Trophoblast cell (in vitro differentiated cells and primary cell): ENCODE results near the gene OGFR.

ENCODE experiments used
- DNase-seq, 2 donors: peaks; one replicate each; pipeline ENCODE4 v3.0.0-alpha.2; 2016
- H2AFZ ChIP-seq: 2 replicates; pipeline ENCODE4 v1.6.1; 2013; ENCODE audit warnings: low read length, moderate library complexity, mild to moderate bottlenecking; ENCODE audit not compliant: insufficient read depth, poor library complexity
- H2AK5ac ChIP-seq: 2 replicates; pipeline ENCODE4 v1.6.1; 2013; ENCODE audit warnings: mild to moderate bottlenecking, low read length
- H2BK120ac ChIP-seq: 2 replicates; pipeline ENCODE4 v1.6.1; 2013; ENCODE audit warnings: low read length, mild to moderate bottlenecking, moderate library complexity; ENCODE audit not compliant: insufficient read depth, poor library complexity
- H2BK12ac ChIP-seq: 2 replicates; pipeline ENCODE4 v1.6.1; 2013; ENCODE audit warnings: mild to moderate bottlenecking, low read length, moderate library complexity
- H2BK5ac ChIP-seq: 2 replicates; pipeline ENCODE4 v1.6.1; 2013; ENCODE audit warnings: low read length, low read depth, moderate library complexity, mild to moderate bottlenecking; ENCODE audit not compliant: poor library complexity
- H3K14ac ChIP-seq: 2 replicates; pipeline ENCODE4 v1.6.1; 2013; ENCODE audit warnings: mild to moderate bottlenecking, low read length
- H3K18ac ChIP-seq: 2 replicates; pipeline ENCODE4 v1.6.1; 2013; ENCODE audit warnings: mild to moderate bottlenecking, low read length
- H3K23ac ChIP-seq: 2 replicates; pipeline ENCODE4 v1.6.1; 2013; ENCODE audit warnings: low read length
- H3K27ac ChIP-seq: 2 replicates; pipeline ENCODE4 v1.5.1; 2013; ENCODE audit warnings: low read depth, mild to moderate bottlenecking, inconsistent platforms, low read length, moderate library complexity
- H3K27me3 ChIP-seq: 2 replicates; pipeline ENCODE4 v1.6.1; 2013; ENCODE audit warnings: inconsistent platforms, mild to moderate bottlenecking, low read length, moderate library complexity; ENCODE audit not compliant: insufficient read depth
- H3K36me3 ChIP-seq, 2 experiments: 1 replicate in 1 of 2; 2 replicates in 1 of 2; pipeline ENCODE4 v1.6.1; 2013; ENCODE audit warnings: low read length in 2 of 2, mild to moderate bottlenecking in 2 of 2, moderate library complexity in 1 of 2; ENCODE audit not compliant: insufficient read depth in 2 of 2, control insufficient read depth in 1 of 2
- H3K4ac ChIP-seq: 2 replicates; pipeline ENCODE4 v1.6.1; 2013; ENCODE audit warnings: low read depth, mild to moderate bottlenecking, low read length, moderate library complexity
- H3K4me1 ChIP-seq, 2 experiments: 1 replicate in 1 of 2; 2 replicates in 1 of 2; pipeline ENCODE4 v1.6.1; 2013; ENCODE audit warnings: low read length in 2 of 2, mild to moderate bottlenecking in 2 of 2, moderate library complexity in 1 of 2; ENCODE audit not compliant: insufficient read depth in 2 of 2, control insufficient read depth in 1 of 2
- H3K4me2 ChIP-seq: 2 replicates; pipeline ENCODE4 v1.6.1; 2013; ENCODE audit warnings: inconsistent platforms, mild to moderate bottlenecking, low read length, moderate library complexity
- H3K4me3 ChIP-seq: 2 replicates; pipeline ENCODE4 v1.5.1; 2013; ENCODE audit warnings: mild to moderate bottlenecking, low read depth, low read length, inconsistent platforms
- H3K79me1 ChIP-seq: one replicate; pipeline ENCODE4 v1.6.1; 2013; ENCODE audit warnings: low read length
- H3K79me2 ChIP-seq: 2 replicates; pipeline ENCODE4 v1.6.1; 2013; ENCODE audit warnings: low read length, mild to moderate bottlenecking; ENCODE audit not compliant: control insufficient read depth, insufficient read depth, poor library complexity
- H3K9ac ChIP-seq: 2 replicates; pipeline ENCODE4 v1.6.1; 2013; ENCODE audit warnings: mild to moderate bottlenecking, low read length
- H3K9me3 ChIP-seq: 2 replicates; pipeline ENCODE4 v1.6.1; 2013; ENCODE audit warnings: low read depth, mild to moderate bottlenecking, control low read depth, inconsistent platforms, low read length; ENCODE audit not compliant: insufficient read depth
- H4K12ac ChIP-seq: 2 replicates; pipeline ENCODE4 v1.6.1; 2013; ENCODE audit warnings: low read depth, mild to moderate bottlenecking, low read length, moderate library complexity
- H4K8ac ChIP-seq: 2 replicates; pipeline ENCODE4 v1.6.1; 2013; ENCODE audit warnings: low read depth, mild to moderate bottlenecking, low read length, moderate library complexity
- H4K91ac ChIP-seq: one replicate; pipeline ENCODE4 v1.6.1; 2013; ENCODE audit warnings: low read depth, mild to moderate bottlenecking, low read length, moderate library complexity
- WGBS: extraction: QIAGEN DNeasy Blood & Tissue Kit; methylation state at CpG from one replicate; pipeline ENCODE4 v1.1.7; 2013; ENCODE audit warnings: missing lambda C conversion rate; ENCODE audit not compliant: insufficient read length, insufficient coverage; ENCODE audit errors: extremely low coverage; 5-methylcytosine and 5-hydroxymethylcytosine counted together

OGFR gene

DNA sequence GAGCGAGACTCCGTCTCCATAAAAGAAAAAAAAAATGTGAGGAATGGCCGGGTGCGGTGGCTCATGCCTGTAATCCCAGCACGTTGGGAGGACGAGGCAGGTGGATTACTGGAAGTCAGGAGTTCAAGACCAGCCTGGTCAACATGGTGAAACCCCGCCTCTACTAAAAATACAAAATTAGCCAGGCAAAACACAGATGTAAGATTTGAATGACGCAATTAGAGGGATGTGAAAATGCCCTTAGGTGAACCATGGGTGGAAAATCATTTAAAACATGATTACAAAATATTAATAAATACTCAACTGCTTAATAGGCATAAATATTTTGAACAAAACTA lies 33.1 kb downstream of the OGFR start:
- Histone ChIP-seq H3K27me3 (no peaks in the 10 kb centered on the region), H3K36me3 (peaks cover 43 to 44% of the 10 kb centered on the region in 2 experiments), H3K27ac (no peak overlapping the region), H2BK120ac (no peak overlapping the region), H2BK12ac (no peak overlapping the region), H3K4me3 (no peak overlapping the region), H3K79me1 (no peaks in the 10 kb centered on the region), H3K9me3 (no peaks in the 10 kb centered on the region), H3K79me2 (no peaks in the 10 kb centered on the region), H2AFZ (no peak overlapping the region), H3K18ac (no peak overlapping the region), H4K8ac (no peak overlapping the region), H2BK5ac (no peak overlapping the region), H3K9ac (no peak overlapping the region), H2AK5ac (no peak overlapping the region), H4K91ac (no peak overlapping the region), H3K23ac (no peak overlapping the region), H3K4me1 (peaks cover 3% of the 10 kb centered on the region in 2 experiments), H4K12ac (no peak overlapping the region), H3K4me2 (no peak overlapping the region), H3K14ac (no peak overlapping the region), H3K4ac (no peak overlapping the region)
- no CpG with 5 or more reads among the region's 8 CpGs for WGBS
- no peak for DNase-seq

DNA sequence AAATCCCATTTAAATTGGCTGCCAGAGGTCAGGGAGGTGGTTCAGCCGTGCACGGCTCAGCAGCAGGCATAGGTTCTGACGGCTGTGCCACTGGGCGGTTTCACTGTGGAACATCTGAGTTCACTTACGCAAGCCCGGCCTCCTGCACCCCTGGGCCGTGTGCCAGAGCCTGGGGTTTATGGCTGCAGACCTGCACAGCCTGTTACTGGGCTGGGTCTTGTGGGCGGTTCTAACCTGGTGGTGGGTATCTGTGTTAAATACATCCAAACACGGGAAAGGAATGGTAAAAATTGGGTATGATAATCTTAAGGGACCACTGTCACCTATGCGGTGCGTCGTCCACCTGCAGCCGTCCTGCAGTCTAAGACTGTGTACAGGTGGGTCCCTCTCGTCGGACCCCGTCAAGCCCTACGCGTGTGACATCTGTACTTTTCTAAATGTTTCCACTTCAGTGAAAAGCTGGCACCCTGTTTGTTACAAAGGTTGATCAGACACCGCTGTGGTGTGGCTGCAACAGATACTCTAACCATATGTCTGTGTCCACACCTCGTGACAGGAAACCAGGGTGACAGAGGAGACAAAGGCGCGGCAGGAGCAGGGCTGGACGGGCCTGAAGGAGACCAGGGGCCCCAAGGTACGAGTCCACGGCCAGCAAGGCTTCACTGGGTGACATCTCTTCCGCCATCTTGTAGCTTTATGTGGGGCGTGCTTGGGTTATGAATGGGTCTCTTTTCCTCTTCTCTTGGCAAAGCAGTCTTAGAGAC lies 33.7 kb downstream of the OGFR start:
- no peak overlapping the region for H2AK5ac ChIP-seq
- no peak overlapping the region for H3K14ac ChIP-seq
- no peaks in the 10 kb centered on the region for H3K9me3 ChIP-seq
- H2BK5ac ChIP-seq, result no peak overlapping the region
- H3K9ac ChIP-seq, result peak overlapping the region; percentile 55
- H3K27ac ChIP-seq, result no peak overlapping the region
- H3K4me2 ChIP-seq, result no peak overlapping the region
- H4K91ac ChIP-seq, result no peak overlapping the region
- no peak overlapping the region for H2BK120ac ChIP-seq
- H3K36me3 ChIP-seq, result peaks cover 40 to 41% of the 10 kb centered on the region in 2 experiments
- H3K4me1 ChIP-seq, result peaks cover 3% of the 10 kb centered on the region in 2 experiments
- H4K8ac ChIP-seq, result no peak overlapping the region
- H3K79me2 ChIP-seq, result no peaks in the 10 kb centered on the region
- no peak overlapping the region for H2BK12ac ChIP-seq
- no peaks in the 10 kb centered on the region for H3K79me1 ChIP-seq
- no peaks in the 10 kb centered on the region for H3K27me3 ChIP-seq
- no CpG with 5 or more reads among the region's 27 CpGs for WGBS
- no peak overlapping the region for H2AFZ ChIP-seq
- no peak for DNase-seq
- no peak overlapping the region for H4K12ac ChIP-seq
- H3K4ac ChIP-seq, result no peak overlapping the region
- no peak overlapping the region for H3K4me3 ChIP-seq
- no peak overlapping the region for H3K23ac ChIP-seq
- no peak overlapping the region for H3K18ac ChIP-seq

DNA sequence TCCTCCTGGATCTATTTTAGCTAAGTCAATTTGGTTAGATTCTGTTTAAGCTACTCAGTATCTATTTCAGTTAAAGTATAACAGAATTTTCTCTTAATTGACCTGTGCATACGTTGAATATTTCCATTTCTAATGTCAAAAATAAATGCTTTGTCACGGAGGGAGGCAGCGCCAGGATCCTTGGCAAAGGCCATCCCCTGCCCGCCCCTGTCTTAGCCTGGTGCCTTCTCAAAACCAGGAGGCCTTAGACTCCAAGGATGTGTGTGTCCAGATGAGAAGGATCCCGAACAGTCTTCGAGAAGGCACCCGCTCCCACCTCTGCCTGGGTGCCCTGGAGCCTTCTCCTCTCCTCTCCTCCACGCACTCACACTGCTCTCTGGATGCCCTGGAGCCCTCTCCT lies 34.6 kb downstream of the OGFR start:
- no peak overlapping the region for H3K18ac ChIP-seq
- no peak overlapping the region for H3K14ac ChIP-seq
- no peak overlapping the region for H4K8ac ChIP-seq
- H3K23ac ChIP-seq, result no peak overlapping the region
- peaks cover 3% of the 10 kb centered on the region in 2 experiments for H3K4me1 ChIP-seq
- H3K9me3 ChIP-seq, result no peaks in the 10 kb centered on the region
- H2BK120ac ChIP-seq, result no peak overlapping the region
- H4K12ac ChIP-seq, result no peak overlapping the region
- no peaks in the 10 kb centered on the region for H3K79me1 ChIP-seq
- H3K9ac ChIP-seq, result no peak overlapping the region
- H2BK5ac ChIP-seq, result no peak overlapping the region
- H3K27ac ChIP-seq, result no peak overlapping the region
- no peak overlapping the region for H3K4me2 ChIP-seq
- H2AK5ac ChIP-seq, result no peak overlapping the region
- no peak overlapping the region for H3K4ac ChIP-seq
- no peak overlapping the region for H4K91ac ChIP-seq
- H2AFZ ChIP-seq, result no peak overlapping the region
- no peak for DNase-seq
- no CpG with 5 or more reads among the region's 8 CpGs for WGBS
- H3K27me3 ChIP-seq, result no peaks in the 10 kb centered on the region
- no peak overlapping the region for H2BK12ac ChIP-seq
- no peak overlapping the region for H3K4me3 ChIP-seq
- H3K36me3 ChIP-seq, result peaks cover 40 to 41% of the 10 kb centered on the region in 2 experiments
- no peaks in the 10 kb centered on the region for H3K79me2 ChIP-seq

DNA sequence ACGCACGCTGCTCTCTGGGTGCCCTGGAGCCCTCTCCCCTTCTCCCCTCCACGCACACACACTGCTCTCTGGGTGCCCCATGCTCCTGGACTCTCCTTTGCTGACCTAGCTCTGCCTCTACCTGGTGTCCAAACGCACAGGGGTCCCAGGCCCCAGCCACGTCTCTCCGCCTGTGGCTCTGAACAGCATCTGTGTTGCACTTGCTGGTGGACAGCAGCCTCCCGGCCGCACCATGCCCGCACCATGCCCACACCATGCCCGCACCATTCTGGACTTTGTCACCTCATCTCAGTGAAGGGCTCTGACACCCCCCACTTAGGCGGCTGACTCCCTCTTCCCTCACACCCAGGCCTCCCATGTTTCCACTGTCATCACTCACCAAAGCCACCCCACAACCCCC lies 35.2 kb downstream of the OGFR start:
- H4K12ac ChIP-seq, result no peak overlapping the region
- no peaks in the 10 kb centered on the region for H3K27me3 ChIP-seq
- no CpG with 5 or more reads among the region's 11 CpGs for WGBS
- H3K23ac ChIP-seq, result no peak overlapping the region
- no peak overlapping the region for H3K14ac ChIP-seq
- no peak overlapping the region for H3K27ac ChIP-seq
- peaks cover 40 to 41% of the 10 kb centered on the region in 2 experiments for H3K36me3 ChIP-seq
- H3K79me1 ChIP-seq, result no peaks in the 10 kb centered on the region
- H3K18ac ChIP-seq, result no peak overlapping the region
- no peak overlapping the region for H3K4ac ChIP-seq
- no peak overlapping the region for H4K91ac ChIP-seq
- peaks cover 3% of the 10 kb centered on the region in 2 experiments for H3K4me1 ChIP-seq
- no peak overlapping the region for H3K4me3 ChIP-seq
- H2BK12ac ChIP-seq, result no peak overlapping the region
- H3K79me2 ChIP-seq, result no peaks in the 10 kb centered on the region
- H2AK5ac ChIP-seq, result no peak overlapping the region
- no peak overlapping the region for H4K8ac ChIP-seq
- H3K9me3 ChIP-seq, result no peaks in the 10 kb centered on the region
- H3K9ac ChIP-seq, result no peak overlapping the region
- no peak overlapping the region for H2AFZ ChIP-seq
- no peak overlapping the region for H2BK120ac ChIP-seq
- no peak overlapping the region for H3K4me2 ChIP-seq
- DNase-seq, result no peak
- no peak overlapping the region for H2BK5ac ChIP-seq
